Measurements from ENCODE around the gene NYNRIN.

Gene NYNRIN

GRCh38 chr14:24463017-24463883 is 64.4 kb downstream of the NYNRIN start:
- DNase-seq = no peak

- DNase-seq = no peak
These were observed 65.3 kb downstream of the NYNRIN start for GRCh38 chr14:24463884-24464785.

GRCh38 chr14:24465368-24465767 is 66.6 kb downstream of the NYNRIN start:
- DNase-seq = no peak

- DNase-seq = no peak
These were observed 67.0 kb downstream of the NYNRIN start for GRCh38 chr14:24465805-24466204.
